ENCODE measurements around the gene RAB3B.
"Not testable (repeated sequence)": the region's sequence is repeated elsewhere in the genome, so short reads cannot be mapped to it uniquely, and the experiment has no call there.

RAB3B gene

GRCh38 chr1:51873270-51873669 lies 117.2 kb downstream of the RAB3B start:
- peaks cover 35% of the 10 kb centered on the region for H3K36me3 ChIP-seq (ENCODE audit: control insufficient read depth, insufficient read depth, low read length)
- WGBS, 2 experiments (ENCODE audit: insufficient coverage in 2 of 2) = 79 to 100% methylated on average over 1 of the region's 1 CpG

DNA sequence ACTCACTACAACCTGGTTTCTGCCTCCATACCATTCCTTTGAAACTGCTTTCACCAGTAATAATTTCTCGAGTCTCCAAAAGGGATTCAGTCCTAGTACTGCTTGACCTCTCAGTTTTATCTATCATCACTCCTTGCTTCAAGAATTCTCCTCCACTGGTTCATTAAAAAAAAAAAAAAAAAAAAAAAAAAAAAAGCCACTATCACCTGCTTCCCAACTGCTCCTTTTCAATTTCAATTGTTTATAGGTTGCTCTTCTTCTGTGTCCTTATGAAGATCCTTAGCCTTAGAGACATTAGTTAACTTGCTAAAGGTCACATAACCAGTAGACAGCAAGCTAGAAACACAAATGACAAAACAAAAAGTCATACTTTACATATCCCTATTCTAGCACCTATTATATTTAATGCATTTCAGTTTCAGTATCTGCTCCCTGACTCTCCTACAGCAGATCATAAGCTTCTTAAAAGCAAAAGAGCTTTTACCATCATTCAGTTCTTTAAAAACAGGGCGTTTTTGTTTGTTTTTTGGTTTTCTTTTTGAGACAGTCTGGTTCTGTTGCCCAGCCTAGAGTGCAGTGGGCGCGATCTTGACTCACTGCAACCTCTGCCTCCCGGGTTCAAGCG lies 119.0 kb downstream of the RAB3B start:
- Histone ChIP-seq H3K4me3 (ENCODE audit: extremely low read depth, insufficient read depth, low read length, poor library complexity, severe bottlenecking) (no peak overlapping the region), H3K4me1 (ENCODE audit: control insufficient read depth, insufficient read depth, low read length, poor library complexity, severe bottlenecking) (peaks cover 9% of the 10 kb centered on the region), H3K9me3 (ENCODE audit: control insufficient read depth, low read length) (no peaks in the 10 kb centered on the region), H3K27ac (ENCODE audit: low read depth, low read length, severe bottlenecking) (no peak overlapping the region), H3K36me3 (ENCODE audit: control insufficient read depth, insufficient read depth, low read length) (peaks cover 33% of the 10 kb centered on the region)
- 88 to 99% methylated on average over 5 to 6 of the region's 6 CpGs for WGBS, 2 experiments (ENCODE audit: insufficient coverage in 2 of 2)

More at GRCh38 chr1:51873270-51873669, 117.2 kb downstream of the RAB3B start:
- peaks cover 17% of the 10 kb centered on the region for H3K4me1 ChIP-seq (ENCODE audit: control insufficient read depth, insufficient read depth, low read length, poor library complexity, severe bottlenecking)
- not testable (repeated sequence) for H3K27ac ChIP-seq (ENCODE audit: low read depth, low read length, severe bottlenecking); H3K4me3 ChIP-seq (ENCODE audit: extremely low read depth, insufficient read depth, low read length, poor library complexity, severe bottlenecking); H3K9me3 ChIP-seq (ENCODE audit: control insufficient read depth, low read length)

DNA sequence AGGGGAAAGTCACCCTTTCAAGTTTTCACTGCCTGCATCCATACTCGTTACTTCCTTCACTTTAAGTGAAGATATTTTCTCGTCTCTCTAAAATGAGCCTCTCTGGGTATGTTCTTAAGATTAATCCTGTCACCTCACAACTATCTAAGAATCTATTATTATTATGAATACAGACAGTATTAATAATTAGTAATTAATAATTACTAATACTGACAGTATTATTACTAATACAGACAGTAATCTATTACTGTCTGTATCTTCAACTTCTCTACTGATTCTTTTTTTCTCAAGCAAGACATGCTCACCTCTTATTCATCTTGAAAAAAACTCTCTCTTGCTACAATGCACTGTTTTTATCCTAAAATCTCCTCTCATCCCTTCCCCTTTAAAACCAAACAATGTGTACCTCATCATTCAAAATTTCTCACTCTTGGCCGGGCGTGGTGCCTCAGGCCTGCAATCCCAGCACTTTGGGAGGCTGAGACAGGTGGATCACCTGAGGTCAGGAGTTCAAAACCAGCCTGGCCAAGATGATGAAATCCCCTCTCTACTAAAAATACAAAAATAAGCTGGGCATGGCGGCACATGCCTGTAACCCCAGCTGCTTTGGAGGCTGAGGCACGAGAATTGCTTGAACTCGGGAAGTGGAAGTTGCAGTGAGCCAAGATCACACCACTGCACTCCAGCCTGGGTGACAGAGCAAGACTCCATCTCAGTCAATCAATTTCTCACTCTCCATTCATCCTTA lies 119.7 kb downstream of the RAB3B start:
- H3K9me3 ChIP-seq (ENCODE audit: control insufficient read depth, low read length) = no peaks in the 10 kb centered on the region
- peaks cover 3% of the 10 kb centered on the region for H3K4me1 ChIP-seq (ENCODE audit: control insufficient read depth, insufficient read depth, low read length, poor library complexity, severe bottlenecking)
- no peak overlapping the region for H3K27ac ChIP-seq (ENCODE audit: low read depth, low read length, severe bottlenecking)
- 90 to 100% methylated on average over 5 of the region's 7 CpGs for WGBS, 2 experiments (ENCODE audit: insufficient coverage in 2 of 2)
- peaks cover 27% of the 10 kb centered on the region for H3K36me3 ChIP-seq (ENCODE audit: control insufficient read depth, insufficient read depth, low read length)
- H3K4me3 ChIP-seq (ENCODE audit: extremely low read depth, insufficient read depth, low read length, poor library complexity, severe bottlenecking) = no peak overlapping the region

DNA sequence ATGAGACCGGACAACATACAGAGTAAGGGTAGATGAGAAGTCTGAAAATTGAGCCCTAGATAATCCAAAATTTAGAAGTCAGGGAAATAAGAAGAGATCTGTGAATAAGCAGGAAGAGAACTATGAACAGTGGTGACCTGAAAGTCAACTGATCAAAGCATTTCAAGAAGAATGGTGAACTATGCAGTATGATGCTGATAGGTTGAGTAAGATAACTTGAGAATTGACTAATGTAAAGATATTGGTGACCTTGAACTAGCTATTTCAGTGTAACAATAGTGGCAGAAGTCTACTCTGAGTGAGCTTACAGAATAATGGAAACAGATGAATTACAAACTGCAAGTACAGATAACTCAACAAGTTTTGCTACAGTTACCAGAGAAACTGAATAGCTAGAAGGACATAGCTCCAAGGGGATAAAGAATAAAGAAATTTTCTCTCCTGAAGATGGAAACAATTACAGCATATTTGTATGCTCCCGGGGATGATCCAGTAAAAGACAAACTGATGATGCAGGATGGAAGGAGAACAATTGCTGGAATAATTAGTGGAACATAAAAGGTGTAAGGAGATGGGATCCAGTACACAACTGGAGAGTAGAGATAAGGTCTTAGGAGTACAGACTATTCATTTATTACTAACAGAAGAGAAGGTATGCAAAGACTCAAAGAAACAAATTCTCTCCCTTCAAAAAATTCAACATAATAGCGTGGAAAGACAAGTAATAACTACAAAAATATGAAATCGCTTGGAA lies 122.8 kb downstream of the RAB3B start:
- 86 to 100% methylated on average over 1 of the region's 4 CpGs for WGBS, 2 experiments (ENCODE audit: insufficient coverage in 2 of 2)
- H3K36me3 ChIP-seq (ENCODE audit: control insufficient read depth, insufficient read depth, low read length) = peaks cover 12% of the 10 kb centered on the region

DNA sequence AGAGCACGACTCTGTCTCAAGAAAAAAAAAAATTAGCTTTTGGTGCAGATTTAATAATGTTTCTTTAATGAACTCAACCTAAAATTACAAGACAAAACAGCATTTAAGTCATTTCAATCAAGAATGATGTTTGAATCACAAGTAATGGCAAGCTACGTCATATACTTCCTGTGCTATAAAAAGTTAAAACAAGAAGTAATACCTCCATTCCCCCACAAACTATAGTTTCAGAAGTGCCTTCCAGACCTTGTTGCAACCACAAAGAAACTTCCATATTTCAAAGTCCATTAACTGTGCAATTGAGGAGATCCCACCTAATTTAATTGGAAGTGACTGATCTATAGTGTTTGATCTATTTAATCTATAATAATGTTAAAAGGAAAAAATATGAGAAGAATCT lies 127.1 kb downstream of the RAB3B start:
- Histone ChIP-seq H3K4me3 (ENCODE audit: extremely low read depth, insufficient read depth, low read length, poor library complexity, severe bottlenecking) (no peak overlapping the region), H3K36me3 (ENCODE audit: control insufficient read depth, insufficient read depth, low read length) (peaks cover 6% of the 10 kb centered on the region), H3K27ac (ENCODE audit: low read depth, low read length, severe bottlenecking) (no peak overlapping the region), H3K9me3 (ENCODE audit: control insufficient read depth, low read length) (no peaks in the 10 kb centered on the region), H3K4me1 (ENCODE audit: control insufficient read depth, insufficient read depth, low read length, poor library complexity, severe bottlenecking) (no peaks in the 10 kb centered on the region)
- 100% methylated on average over 1 of the region's 2 CpGs; no CpG with 5 or more reads in 1 of the 2 experiments for WGBS, 2 experiments (ENCODE audit: insufficient coverage in 2 of 2)

More for the DNA sequence above, 122.8 kb downstream of the RAB3B start:
- Histone ChIP-seq H3K4me3 (ENCODE audit: extremely low read depth, insufficient read depth, low read length, poor library complexity, severe bottlenecking) (no peak overlapping the region), H3K4me1 (ENCODE audit: control insufficient read depth, insufficient read depth, low read length, poor library complexity, severe bottlenecking) (no peaks in the 10 kb centered on the region), H3K9me3 (ENCODE audit: control insufficient read depth, low read length) (no peaks in the 10 kb centered on the region), H3K27ac (ENCODE audit: low read depth, low read length, severe bottlenecking) (no peak overlapping the region)

GRCh38 chr1:51861669-51862068 lies 128.8 kb downstream of the RAB3B start:
- no peaks in the 10 kb centered on the region for H3K4me1 ChIP-seq (ENCODE audit: control insufficient read depth, insufficient read depth, low read length, poor library complexity, severe bottlenecking)
- H3K9me3 ChIP-seq (ENCODE audit: control insufficient read depth, low read length) = no peaks in the 10 kb centered on the region
- no peak overlapping the region for H3K27ac ChIP-seq (ENCODE audit: low read depth, low read length, severe bottlenecking)
- peaks cover 6% of the 10 kb centered on the region for H3K36me3 ChIP-seq (ENCODE audit: control insufficient read depth, insufficient read depth, low read length)
- WGBS, 2 experiments (ENCODE audit: insufficient coverage in 2 of 2) = no CpG with 5 or more reads among the region's 5 CpGs
- no peak overlapping the region for H3K4me3 ChIP-seq (ENCODE audit: extremely low read depth, insufficient read depth, low read length, poor library complexity, severe bottlenecking)

DNA sequence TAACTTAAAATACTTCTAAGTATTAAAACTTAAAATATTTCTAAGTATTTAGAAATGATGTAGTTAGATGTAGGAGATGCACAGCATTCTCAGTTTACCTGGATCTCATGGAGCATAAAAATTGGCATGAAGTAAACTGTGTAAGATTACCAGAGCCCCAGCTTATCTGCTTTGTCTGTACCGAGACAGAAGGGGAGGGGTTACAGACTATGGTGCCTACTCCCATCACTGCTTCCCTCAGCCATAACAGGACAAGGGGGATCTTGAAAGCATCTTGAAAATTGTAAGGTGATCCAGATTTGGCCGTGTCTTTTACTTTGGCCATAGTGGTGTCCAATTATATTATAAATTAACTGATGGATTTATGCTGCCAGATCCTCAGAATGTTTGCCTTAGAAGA lies 130.8 kb downstream of the RAB3B start:
- Histone ChIP-seq H3K4me3 (ENCODE audit: extremely low read depth, insufficient read depth, low read length, poor library complexity, severe bottlenecking) (no peak overlapping the region), H3K36me3 (ENCODE audit: control insufficient read depth, insufficient read depth, low read length) (peaks cover 6% of the 10 kb centered on the region), H3K9me3 (ENCODE audit: control insufficient read depth, low read length) (no peaks in the 10 kb centered on the region), H3K4me1 (ENCODE audit: control insufficient read depth, insufficient read depth, low read length, poor library complexity, severe bottlenecking) (no peaks in the 10 kb centered on the region), H3K27ac (ENCODE audit: low read depth, low read length, severe bottlenecking) (no peak overlapping the region)
- no CpG with 5 or more reads among the region's 2 CpGs for WGBS, 2 experiments (ENCODE audit: insufficient coverage in 2 of 2)

- H3K9me3 ChIP-seq (ENCODE audit: control insufficient read depth, low read length) = no peaks in the 10 kb centered on the region
- peaks cover 6% of the 10 kb centered on the region for H3K36me3 ChIP-seq (ENCODE audit: control insufficient read depth, insufficient read depth, low read length)
- no peaks in the 10 kb centered on the region for H3K4me1 ChIP-seq (ENCODE audit: control insufficient read depth, insufficient read depth, low read length, poor library complexity, severe bottlenecking)
- H3K4me3 ChIP-seq (ENCODE audit: extremely low read depth, insufficient read depth, low read length, poor library complexity, severe bottlenecking) = no peak overlapping the region
- WGBS, 2 experiments (ENCODE audit: insufficient coverage in 2 of 2) = 80 to 100% methylated on average over 1 of the region's 2 CpGs
- H3K27ac ChIP-seq (ENCODE audit: low read depth, low read length, severe bottlenecking) = no peak overlapping the region
Measured at GRCh38 chr1:51859333-51859732, 131.2 kb downstream of the RAB3B start.

GRCh38 chr1:51858892-51859291 lies 131.6 kb downstream of the RAB3B start:
- peaks cover 6% of the 10 kb centered on the region for H3K36me3 ChIP-seq (ENCODE audit: control insufficient read depth, insufficient read depth, low read length)
- H3K27ac ChIP-seq (ENCODE audit: low read depth, low read length, severe bottlenecking) = no peak overlapping the region
- no peaks in the 10 kb centered on the region for H3K9me3 ChIP-seq (ENCODE audit: control insufficient read depth, low read length)
- WGBS, 2 experiments (ENCODE audit: insufficient coverage in 2 of 2) = no CpG with 5 or more reads among the region's 1 CpG
- H3K4me1 ChIP-seq (ENCODE audit: control insufficient read depth, insufficient read depth, low read length, poor library complexity, severe bottlenecking) = no peaks in the 10 kb centered on the region
- no peak overlapping the region for H3K4me3 ChIP-seq (ENCODE audit: extremely low read depth, insufficient read depth, low read length, poor library complexity, severe bottlenecking)
